Keratinocyte (primary cell): Measurements from ENCODE around the gene SFXN1.
"Not testable (repeated sequence)": the region's sequence is repeated elsewhere in the genome, so short reads cannot be mapped to it uniquely, and the experiment has no call there.

Experiments used
- EZH2 ChIP-seq: IDR thresholded peaks from one replicate; pipeline ENCODE4 v1.6.1; 2012; ENCODE audit warnings: inconsistent platforms, mild to moderate bottlenecking, low read length, moderate library complexity
- TF ChIP-seq, protein P1 (sequence below), 3 experiments: IDR thresholded peaks in 1 of 3; conservative IDR thresholded peaks in 1 of 3; optimal IDR thresholded peaks in 1 of 3; 2 replicates in 2 of 3; 3 replicates in 1 of 3; pipeline versions ENCODE3 to v1.5.1; 2011; ENCODE audit warnings: low read length in 3 of 3, mild to moderate bottlenecking in 3 of 3, moderate library complexity in 2 of 3, control low read depth in 1 of 3, inconsistent platforms in 1 of 3; ENCODE audit not compliant: insufficient read depth in 2 of 3; ENCODE audit errors: extremely low read depth in 1 of 3

DNA sequence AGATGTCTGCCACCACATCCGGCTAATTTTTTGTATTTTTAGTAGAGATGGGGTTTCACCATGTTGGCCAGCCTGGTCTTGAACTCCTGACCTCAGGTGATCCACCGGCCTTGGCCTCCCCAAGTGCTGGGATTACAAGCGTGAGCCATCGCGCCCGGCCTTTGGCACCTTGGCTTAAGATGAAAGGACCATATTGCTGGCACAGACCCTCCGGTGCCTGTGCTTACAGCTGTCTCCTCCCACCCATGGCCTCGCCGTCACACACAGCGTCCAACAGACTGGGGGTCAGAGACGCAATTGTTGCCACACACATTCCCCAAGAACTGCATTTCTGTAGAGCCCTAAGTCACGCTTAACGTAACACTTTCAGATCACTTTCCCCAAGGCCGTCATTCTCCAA is 32.0 kb upstream of the SFXN1 start:
- TF ChIP-seq, protein P1, sequence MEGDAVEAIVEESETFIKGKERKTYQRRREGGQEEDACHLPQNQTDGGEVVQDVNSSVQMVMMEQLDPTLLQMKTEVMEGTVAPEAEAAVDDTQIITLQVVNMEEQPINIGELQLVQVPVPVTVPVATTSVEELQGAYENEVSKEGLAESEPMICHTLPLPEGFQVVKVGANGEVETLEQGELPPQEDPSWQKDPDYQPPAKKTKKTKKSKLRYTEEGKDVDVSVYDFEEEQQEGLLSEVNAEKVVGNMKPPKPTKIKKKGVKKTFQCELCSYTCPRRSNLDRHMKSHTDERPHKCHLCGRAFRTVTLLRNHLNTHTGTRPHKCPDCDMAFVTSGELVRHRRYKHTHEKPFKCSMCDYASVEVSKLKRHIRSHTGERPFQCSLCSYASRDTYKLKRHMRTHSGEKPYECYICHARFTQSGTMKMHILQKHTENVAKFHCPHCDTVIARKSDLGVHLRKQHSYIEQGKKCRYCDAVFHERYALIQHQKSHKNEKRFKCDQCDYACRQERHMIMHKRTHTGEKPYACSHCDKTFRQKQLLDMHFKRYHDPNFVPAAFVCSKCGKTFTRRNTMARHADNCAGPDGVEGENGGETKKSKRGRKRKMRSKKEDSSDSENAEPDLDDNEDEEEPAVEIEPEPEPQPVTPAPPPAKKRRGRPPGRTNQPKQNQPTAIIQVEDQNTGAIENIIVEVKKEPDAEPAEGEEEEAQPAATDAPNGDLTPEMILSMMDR (optimal IDR thresholded peaks at IDR 0.05 in 1 of 3, IDR thresholded peaks at IDR 0.05 in 1 of 3, conservative IDR thresholded peaks at IDR 0.05 in 1 of 3; ENCODE audit: extremely low read depth in 1 of 3, insufficient read depth in 2 of 3, low read length in 3 of 3) = not testable (repeated sequence)
- not testable (repeated sequence) for TF ChIP-seq EZH2
